Peyer's patch (tissue), 4 donors: ENCODE data around the gene GAP43.

ENCODE experiments used
- CTCF ChIP-seq, 6 experiments: fragments of 450-650 bp in 4 of 6; fragments of 200-600 bp in 2 of 6; sonication (generic) in 1 of 6; IDR thresholded peaks; one replicate each; pipeline ENCODE4 v1.5.1; 2017 to 2019; ENCODE audit warnings: antibody characterized with exemption in 6 of 6, mild to moderate bottlenecking in 3 of 6, moderate library complexity in 1 of 6
- POLR2A ChIP-seq, 2 donors: fragments of 450-650 bp; IDR thresholded peaks; one replicate each; pipeline ENCODE4 v1.5.1; 2017; ENCODE audit warnings: antibody characterized with exemption in 2 of 2, mild to moderate bottlenecking in 2 of 2, moderate library complexity in 2 of 2

- TF ChIP-seq POLR2A (IDR thresholded peaks at IDR 0.05) = no peak
- TF ChIP-seq CTCF (IDR thresholded peaks at IDR 0.05) = no peak
Measured at GRCh38 chr3:115662356-115662755, 39.0 kb downstream of the GAP43 start.
